Measurements from ENCODE around the gene ABCC4. TPM values are rescaled to one million over a fixed set of nuclear protein-coding genes. Genes with fewer than 3 reads are reported as not detected.

The ABCC4 gene
- total RNA-seq, 4 donors from 2014 or later = 15.8 to 26.0 (median 23.8) TPM

DNA sequence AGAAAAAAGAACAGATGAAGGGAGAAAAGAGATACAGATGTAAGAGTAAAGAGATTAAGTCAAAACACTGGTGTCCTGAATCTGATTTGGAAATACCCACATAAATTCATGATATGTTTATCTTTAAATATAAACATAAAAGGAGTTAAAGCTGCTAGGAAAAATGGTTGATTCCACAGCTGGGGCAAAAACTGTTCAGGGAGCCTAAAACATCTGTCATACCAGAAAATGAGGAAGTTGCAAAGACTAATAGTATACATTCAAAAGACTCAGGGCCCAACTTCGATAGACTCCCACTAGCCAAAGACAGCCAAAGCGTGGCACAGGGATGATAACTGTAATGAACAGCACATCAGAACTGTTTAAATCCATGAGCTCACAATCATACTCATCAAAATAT lies 62.0 kb downstream of the ABCC4 start:
- in situ Hi-C loops (cut with MboI; ENCODE audit: low pct_ligation_motif_present in 1 of 4, low pct_unique_long_range_greater_than_20kb in 1 of 4, low sequenced_read_pairs in 3 of 4) = no loop called here
- intact Hi-C loops (cut with DNase I; ENCODE audit: low total_unique reads) = no loop called here
- H3K27me3 ChIP-seq = no peaks in the 10 kb centered on the region

DNA sequence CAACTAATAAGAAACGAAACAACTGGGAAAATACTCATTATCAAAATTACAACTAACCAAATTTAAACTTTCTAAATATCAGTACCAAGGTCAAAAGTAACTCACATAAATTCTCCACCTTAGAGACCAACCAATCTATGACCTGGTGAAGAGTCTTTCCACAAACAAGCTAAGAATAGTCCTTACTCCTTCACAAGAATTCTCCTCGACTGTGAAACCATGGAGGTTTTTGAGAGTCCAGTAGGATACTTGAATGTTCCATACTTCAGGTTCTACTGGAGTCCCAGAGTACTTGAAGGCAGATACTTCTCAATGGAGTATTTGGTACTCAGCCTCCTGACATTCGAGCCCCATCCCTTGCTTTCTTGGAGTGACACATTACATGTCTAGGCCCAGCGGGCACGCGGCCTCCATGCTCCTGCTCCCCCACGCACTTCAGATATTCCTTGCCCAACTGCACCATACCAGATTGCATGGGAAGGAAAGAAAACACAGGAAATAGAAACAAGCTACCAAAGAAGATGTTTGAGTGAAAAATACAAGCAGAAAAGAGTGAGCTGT lies 63.9 kb downstream of the ABCC4 start:
- intact Hi-C loops (cut with DNase I; ENCODE audit: low total_unique reads) = no loop called here
- TF ChIP-seq POLR2A (IDR thresholded peaks at IDR 0.05) (no peak), POLR2AphosphoS5 (IDR thresholded peaks at IDR 0.05) (no peak), EP300 (IDR thresholded peaks at IDR 0.05; ENCODE audit: low read depth) (no peak)
- TF ChIP-seq, protein P1, sequence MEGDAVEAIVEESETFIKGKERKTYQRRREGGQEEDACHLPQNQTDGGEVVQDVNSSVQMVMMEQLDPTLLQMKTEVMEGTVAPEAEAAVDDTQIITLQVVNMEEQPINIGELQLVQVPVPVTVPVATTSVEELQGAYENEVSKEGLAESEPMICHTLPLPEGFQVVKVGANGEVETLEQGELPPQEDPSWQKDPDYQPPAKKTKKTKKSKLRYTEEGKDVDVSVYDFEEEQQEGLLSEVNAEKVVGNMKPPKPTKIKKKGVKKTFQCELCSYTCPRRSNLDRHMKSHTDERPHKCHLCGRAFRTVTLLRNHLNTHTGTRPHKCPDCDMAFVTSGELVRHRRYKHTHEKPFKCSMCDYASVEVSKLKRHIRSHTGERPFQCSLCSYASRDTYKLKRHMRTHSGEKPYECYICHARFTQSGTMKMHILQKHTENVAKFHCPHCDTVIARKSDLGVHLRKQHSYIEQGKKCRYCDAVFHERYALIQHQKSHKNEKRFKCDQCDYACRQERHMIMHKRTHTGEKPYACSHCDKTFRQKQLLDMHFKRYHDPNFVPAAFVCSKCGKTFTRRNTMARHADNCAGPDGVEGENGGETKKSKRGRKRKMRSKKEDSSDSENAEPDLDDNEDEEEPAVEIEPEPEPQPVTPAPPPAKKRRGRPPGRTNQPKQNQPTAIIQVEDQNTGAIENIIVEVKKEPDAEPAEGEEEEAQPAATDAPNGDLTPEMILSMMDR (IDR thresholded peaks at IDR 0.05) = no peak
- H3K4me3 ChIP-seq = no peak overlapping the region
- peaks cover 0 to 12% (median 1%) of the 10 kb centered on the region in 4 donors for H3K4me1 ChIP-seq
- H3K27ac ChIP-seq = no peak overlapping the region
- whole genome bisulfite sequencing, 2 donors (ENCODE audit: low coverage in 1 of 2) = 76 to 92% methylated on average over 2 to 7 of the region's 7 CpGs
- no peaks in the 10 kb centered on the region for H3K36me3 ChIP-seq
- H3K9me3 ChIP-seq = no peaks in the 10 kb centered on the region
- in situ Hi-C loops (cut with MboI; ENCODE audit: low pct_ligation_motif_present in 1 of 4, low pct_unique_long_range_greater_than_20kb in 1 of 4, low sequenced_read_pairs in 3 of 4) = no loop called here
- H3K27me3 ChIP-seq = no peaks in the 10 kb centered on the region
- DNase-seq = no peak

More for the DNA sequence above, 62.0 kb downstream of the ABCC4 start:
- H3K36me3 ChIP-seq = no peaks in the 10 kb centered on the region
- WGBS, 2 donors (ENCODE audit: low coverage in 1 of 2) = 31 to 54% methylated on average over 2 of the region's 2 CpGs
- H3K4me1 ChIP-seq = peaks cover 0 to 12% (median 1%) of the 10 kb centered on the region in 4 donors
- TF ChIP-seq EP300 (IDR thresholded peaks at IDR 0.05; ENCODE audit: low read depth) (no peak), POLR2AphosphoS5 (IDR thresholded peaks at IDR 0.05) (no peak), POLR2A (IDR thresholded peaks at IDR 0.05) (no peak)
- TF ChIP-seq, protein P1 (IDR thresholded peaks at IDR 0.05) = no peak
- no peaks in the 10 kb centered on the region for H3K9me3 ChIP-seq
- no peak overlapping the region for H3K4me3 ChIP-seq
- no peak overlapping the region for H3K27ac ChIP-seq
- DNase-seq = no peak

DNA sequence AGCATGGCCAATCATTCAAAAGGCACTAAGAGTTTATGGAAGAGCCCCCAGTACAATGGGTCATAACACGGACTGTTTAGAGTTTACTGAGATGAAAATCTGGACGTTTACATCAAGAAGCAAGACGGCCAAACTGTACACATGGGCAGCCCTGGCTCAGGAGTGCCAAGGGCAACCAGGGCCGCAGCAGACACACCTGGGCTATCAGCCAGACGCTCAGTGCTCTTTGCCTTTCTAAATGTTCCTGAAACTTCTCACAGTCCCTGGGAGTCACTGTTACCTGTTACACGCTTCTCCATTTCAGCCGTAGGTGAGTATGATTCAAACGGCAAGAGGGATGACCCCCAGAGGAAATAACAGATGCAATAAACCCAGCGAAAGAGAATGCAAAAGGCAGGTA lies 64.5 kb downstream of the ABCC4 start:
- H3K36me3 ChIP-seq = no peaks in the 10 kb centered on the region
- DNase-seq = no peak
- TF ChIP-seq EP300 (IDR thresholded peaks at IDR 0.05; ENCODE audit: low read depth) = no peak
- TF ChIP-seq POLR2AphosphoS5 (IDR thresholded peaks at IDR 0.05) = no peak
- TF ChIP-seq, protein P1 (IDR thresholded peaks at IDR 0.05) = no peak
- TF ChIP-seq POLR2A (IDR thresholded peaks at IDR 0.05) = no peak
- intact Hi-C loops (cut with DNase I; ENCODE audit: low total_unique reads) (no loop called here), in situ Hi-C loops (cut with MboI; ENCODE audit: low pct_ligation_motif_present in 1 of 4, low pct_unique_long_range_greater_than_20kb in 1 of 4, low sequenced_read_pairs in 3 of 4) (no loop called here)
- peaks cover 0 to 12% (median 1%) of the 10 kb centered on the region in 4 donors for H3K4me1 ChIP-seq
- H3K27ac ChIP-seq = no peak overlapping the region
- 88 to 97% methylated on average over 5 to 9 of the region's 9 CpGs for WGBS, 2 donors (ENCODE audit: low coverage in 1 of 2)
- H3K4me3 ChIP-seq = no peak overlapping the region
- no peaks in the 10 kb centered on the region for H3K9me3 ChIP-seq
- H3K27me3 ChIP-seq = no peaks in the 10 kb centered on the region

DNA sequence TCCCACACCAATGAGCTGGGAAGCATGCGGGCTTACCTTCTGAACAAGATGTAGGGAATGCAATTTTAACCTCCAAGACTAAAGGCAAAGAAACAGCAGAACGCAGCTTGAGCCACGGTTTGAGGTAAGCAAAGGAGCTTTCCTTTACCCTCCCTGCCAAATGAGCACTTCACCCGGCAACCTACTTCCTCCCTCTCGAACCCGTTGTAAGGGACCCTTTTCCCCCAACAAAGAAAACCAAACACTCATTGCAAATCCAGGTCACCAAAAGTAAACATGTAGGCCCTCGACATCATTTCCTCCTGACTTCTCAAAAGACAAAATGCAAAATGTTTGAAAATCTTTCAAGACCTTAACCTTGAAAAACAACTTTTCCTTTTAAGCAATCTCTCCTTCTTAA lies 65.3 kb downstream of the ABCC4 start:
- in situ Hi-C loops (cut with MboI; ENCODE audit: low pct_ligation_motif_present in 1 of 4, low pct_unique_long_range_greater_than_20kb in 1 of 4, low sequenced_read_pairs in 3 of 4) = no loop called here
- Histone ChIP-seq H3K4me3 (no peak overlapping the region), H3K9me3 (no peaks in the 10 kb centered on the region), H3K27me3 (no peaks in the 10 kb centered on the region), H3K4me1 (peaks cover 0 to 12% (median 1%) of the 10 kb centered on the region in 4 donors), H3K36me3 (no peaks in the 10 kb centered on the region), H3K27ac (peak overlapping the region in 1 of 4 donors; percentile 3)
- WGBS, 2 donors (ENCODE audit: low coverage in 1 of 2) = 56 to 73% methylated on average over 6 to 7 of the region's 7 CpGs
- intact Hi-C loops (cut with DNase I; ENCODE audit: low total_unique reads) = no loop called here
- no peak for DNase-seq
- TF ChIP-seq, protein P1 (IDR thresholded peaks at IDR 0.05) = no peak
- TF ChIP-seq POLR2A (IDR thresholded peaks at IDR 0.05) (no peak), POLR2AphosphoS5 (IDR thresholded peaks at IDR 0.05) (no peak), EP300 (IDR thresholded peaks at IDR 0.05; ENCODE audit: low read depth) (no peak)

Data from transverse colon (tissue), 4 donors.